Endothelial cell of umbilical vein (primary cell): ENCODE results near the gene PKN2. TPM values are rescaled to one million over a fixed set of nuclear protein-coding genes. Genes with fewer than 3 reads are reported as not detected.

ENCODE experiments used
- BruUV-seq: library from RNA; stranded (reverse); fragments of 400-500 nt; replicated peaks from 2 replicates; lab custom pipeline; 2021; lab: Mats Ljungman, UMichigan
- CTCF ChIA-PET: fragments of 300-600, 350-600 bp; sonication (Branson Sonifier 250); formaldehyde crosslinking; loops from one replicate; lab custom pipeline; 2021; ENCODE audit warnings: antibody characterized with exemption, inconsistent platforms; lab: Charles Lee
- POLR2A ChIA-PET: fragments of 300-600, 350-600 bp; sonication (Branson Sonifier 250); formaldehyde crosslinking; loops from one replicate; lab custom pipeline; 2021; ENCODE audit warnings: antibody characterized with exemption, inconsistent platforms; lab: Charles Lee
- DNase-seq: peaks from one replicate; pipeline ENCODE4 v3.0.0-alpha.2; 2011; ENCODE audit warnings: low read depth, low spot score
- FAIRE-seq: peaks from 2 replicates; lab custom pipeline; 2011; peaks lifted over from hg19 to GRCh38; lab: Jason Lieb, UNC
- H2AFZ ChIP-seq: 2 replicates; pipeline ENCODE4 v1.6.0; 2012; ENCODE audit warnings: low read depth, low read length, control low read depth, inconsistent platforms
- H3K27ac ChIP-seq: 2 replicates; pipeline ENCODE4 v1.5.1; 2011; ENCODE audit warnings: low read depth, mild to moderate bottlenecking, control low read depth, low read length, moderate library complexity; ENCODE audit not compliant: insufficient read depth
- H3K27me3 ChIP-seq, 2 experiments: 2 replicates each; pipeline versions ENCODE4 v1.6.0 to v1.6.1; 2011; ENCODE audit warnings: low read length in 2 of 2, mixed read lengths in 1 of 2; ENCODE audit not compliant: control insufficient read depth in 2 of 2, insufficient read depth in 2 of 2
- H3K36me3 ChIP-seq, 2 experiments: 2 replicates in 1 of 2; 3 replicates in 1 of 2; pipeline ENCODE4 v1.5.1; 2011; ENCODE audit warnings: low read length in 2 of 2, mild to moderate bottlenecking in 1 of 2, moderate library complexity in 1 of 2; ENCODE audit not compliant: control insufficient read depth in 2 of 2, insufficient read depth in 2 of 2; ENCODE audit errors: extremely low read depth in 1 of 2
- H3K4me1 ChIP-seq: 3 replicates; pipeline ENCODE4 v1.5.1; 2011; ENCODE audit warnings: mild to moderate bottlenecking, low read length; ENCODE audit not compliant: control insufficient read depth, insufficient read depth; ENCODE audit errors: extremely low read depth
- H3K4me2 ChIP-seq: 2 replicates; pipeline ENCODE4 v1.6.1; 2011; ENCODE audit warnings: low read length, control low read depth, mixed read lengths; ENCODE audit not compliant: insufficient read depth
- H3K4me3 ChIP-seq, 3 experiments: fragments of 200-600 bp in 1 of 3; sonication (generic), shearing (Covaris generic) in 1 of 3; replicated peaks in 1 of 3; 2 replicates each; pipeline ENCODE4 v1.5.1; 2011 to 2016; ENCODE audit warnings: control low read depth in 3 of 3, low read length in 3 of 3, mild to moderate bottlenecking in 2 of 3, inconsistent platforms in 1 of 3, low read depth in 1 of 3, moderate library complexity in 1 of 3; ENCODE audit not compliant: insufficient read depth in 1 of 3
- H3K79me2 ChIP-seq: 2 replicates; pipeline ENCODE4 v1.6.0; 2012; ENCODE audit warnings: low read length, inconsistent platforms; ENCODE audit not compliant: control insufficient read depth, insufficient read depth
- H3K9ac ChIP-seq: replicated peaks from 2 replicates; pipeline ENCODE3; 2011; ENCODE audit warnings: low read length, control low read depth; ENCODE audit not compliant: insufficient read depth; ENCODE audit errors: extremely low read depth
- H3K9me1 ChIP-seq: replicated peaks from 3 replicates; pipeline ENCODE4 v1.6.0; 2011; ENCODE audit warnings: mild to moderate bottlenecking, low read length; ENCODE audit not compliant: control insufficient read depth, insufficient read depth; ENCODE audit errors: extremely low read depth
- H3K9me3 ChIP-seq: replicated peaks from 2 replicates; pipeline ENCODE4 v1.5.1; 2012; ENCODE audit warnings: low read length, inconsistent platforms; ENCODE audit not compliant: control insufficient read depth, insufficient read depth
- H4K20me1 ChIP-seq: replicated peaks from 2 replicates; pipeline ENCODE3; 2011; ENCODE audit warnings: mild to moderate bottlenecking, low read length; ENCODE audit not compliant: control insufficient read depth, insufficient read depth; ENCODE audit errors: extremely low read depth
- CTCF ChIP-seq, 2 donors: IDR thresholded peaks; 1 replicate in 1 of 2; 2 replicates in 1 of 2; pipeline ENCODE4 v1.5.1; 2011; ENCODE audit warnings: low read length in 2 of 2, mild to moderate bottlenecking in 2 of 2, moderate library complexity in 2 of 2, control low read depth in 1 of 2, inconsistent platforms in 1 of 2, low read depth in 1 of 2; ENCODE audit not compliant: insufficient read depth in 1 of 2; ENCODE audit errors: extremely low read depth in 1 of 2
- EZH2 ChIP-seq: IDR thresholded peaks from 2 replicates; pipeline ENCODE4 v1.6.1; 2012; ENCODE audit warnings: borderline replicate concordance, low read depth, mild to moderate bottlenecking, moderate library complexity, low read length, inconsistent platforms; ENCODE audit not compliant: severe bottlenecking
- FOS ChIP-seq: IDR thresholded peaks from 2 replicates; pipeline ENCODE4 v1.6.1; 2011; ENCODE audit warnings: mild to moderate bottlenecking, low read length, moderate library complexity, borderline replicate concordance; ENCODE audit not compliant: insufficient read depth
- GATA2 ChIP-seq: IDR thresholded peaks from 2 replicates; pipeline ENCODE4 v1.7.0; 2011; ENCODE audit warnings: low read depth, mild to moderate bottlenecking, moderate library complexity, mixed read lengths, low read length; ENCODE audit not compliant: insufficient read length, insufficient read depth
- JUN ChIP-seq: IDR thresholded peaks from 2 replicates; pipeline ENCODE4 v1.6.1; 2011; ENCODE audit warnings: borderline replicate concordance, low read depth; ENCODE audit not compliant: insufficient read length, insufficient read depth
- MAX ChIP-seq: IDR thresholded peaks from 2 replicates; pipeline ENCODE4 v1.6.1; 2011; ENCODE audit not compliant: insufficient read depth, insufficient read length
- MYC ChIP-seq: IDR thresholded peaks from one replicate; pipeline ENCODE4 v1.6.1; 2011; ENCODE audit warnings: mild to moderate bottlenecking, low read depth, low read length
- POLR2A ChIP-seq: IDR thresholded peaks from 2 replicates; pipeline ENCODE4 v1.6.1; 2012; ENCODE audit warnings: low read depth, mild to moderate bottlenecking, control low read depth, low read length
- POLR2AphosphoS5 ChIP-seq: IDR thresholded peaks from 2 replicates; pipeline ENCODE4 v1.6.1; 2012; ENCODE audit warnings: low read depth, mild to moderate bottlenecking, control low read depth, low read length, moderate library complexity; ENCODE audit not compliant: insufficient read depth
- dilution Hi-C: fragments of 300-500 bp; cut with MboI; formaldehyde crosslinking; loops from one replicate; pipeline ENCODE4 v1.15.0; 2019; ENCODE audit warnings: low sequenced_read_pairs; ENCODE audit not compliant: extremely low pct_ligation_motif_present
- intact Hi-C: fragments of 100-400 bp; cut with micrococcal nuclease; formaldehyde crosslinking; loops from one replicate; pipeline ENCODE4 v1.10.0; 2022
- polyA plus RNA-seq, 4 experiments: library from polyadenylated mRNA; depleted of rRNA in 3 of 4; stranded (reverse) in 3 of 4; unstranded in 1 of 4; fragments of >200 nt; gene quantifications; 2 replicates each; pipeline versions ENCODE4 v1.2.1 to v1.2.3, GENCODE V29; 2011 to 2012; ENCODE audit warnings: missing spikeins in 1 of 4
- total RNA-seq: library from RNA; stranded (reverse); gene quantifications from 2 replicates; pipeline ENCODE4 v1.2.3, GENCODE V29; 2021

Gene PKN2
- total and polyA plus RNA-seq, 2 donors (not counting 3 experiments of a cell fraction or from before 2014, with no cell fraction given) = 11.5 to 47.3 TPM

- no peaks in the 10 kb centered on the region for H3K4me1 ChIP-seq
- H3K9me3 ChIP-seq = no peaks in the 10 kb centered on the region
- FAIRE-seq (no peak), DNase-seq (no peak)
- BruUV-seq = no TSS peak
- no peak overlapping the region for H2AFZ ChIP-seq
- no peaks in the 10 kb centered on the region for H3K27me3 ChIP-seq
- no peaks in the 10 kb centered on the region for H4K20me1 ChIP-seq
- intact Hi-C loops = no loop called here
- H3K27ac ChIP-seq = no peak overlapping the region
- no peak overlapping the region for H3K4me3 ChIP-seq
- H3K79me2 ChIP-seq = no peaks in the 10 kb centered on the region
- no peak for TF ChIP-seq MYC
- TF ChIP-seq POLR2AphosphoS5 = no peak
- no peak for TF ChIP-seq POLR2A
- TF ChIP-seq JUN = no peak
- no peak for TF ChIP-seq GATA2
- TF ChIP-seq MAX = no peak
- TF ChIP-seq CTCF (IDR thresholded peaks at IDR 0.05; ENCODE audit: extremely low read depth in 1 of 2, insufficient read depth in 1 of 2, low read depth in 1 of 2, low read length in 2 of 2) = no peak
- no peak for TF ChIP-seq FOS
- no peak for TF ChIP-seq EZH2
- POLR2A ChIA-PET = no interaction called here
- dilution Hi-C loops = no loop called here
- H3K9me1 ChIP-seq = peaks cover 2% of the 10 kb centered on the region
- H3K4me2 ChIP-seq = no peak overlapping the region
- H3K36me3 ChIP-seq = no peaks in the 10 kb centered on the region
- CTCF ChIA-PET = interaction anchor here (0.7 to 0.9 kb wide), 2 partner anchors 13 to 15 kb away, joined by 4 to 6 read pairs; no protein-coding TSS in a partner anchor
- H3K9ac ChIP-seq = no peak overlapping the region
Measured at GRCh38 chr1:88668405-88668804, 15.7 kb upstream of the PKN2 start.
